Measurements from ENCODE around the gene EHD3.

GRCh38 chr2:31267437-31268120 lies 33.6 kb downstream of the EHD3 start:
- TF ChIP-seq CTCF (IDR thresholded peaks at IDR 0.05; ENCODE audit: low read depth, low read length, missing input control) (no peak), REST (IDR thresholded peaks at IDR 0.05) (no peak), TAF1 (conservative IDR thresholded peaks at IDR 0.05) (no peak)
